Dedifferentiated amniotic fluid mesenchymal stem cell (primary cell): ENCODE measurements around the gene SOBP.

Source experiments
- DNase-seq: peaks from one replicate; pipeline ENCODE4 v3.0.0-alpha.2; 2016; ENCODE audit errors: extremely low spot score

SOBP gene

DNA sequence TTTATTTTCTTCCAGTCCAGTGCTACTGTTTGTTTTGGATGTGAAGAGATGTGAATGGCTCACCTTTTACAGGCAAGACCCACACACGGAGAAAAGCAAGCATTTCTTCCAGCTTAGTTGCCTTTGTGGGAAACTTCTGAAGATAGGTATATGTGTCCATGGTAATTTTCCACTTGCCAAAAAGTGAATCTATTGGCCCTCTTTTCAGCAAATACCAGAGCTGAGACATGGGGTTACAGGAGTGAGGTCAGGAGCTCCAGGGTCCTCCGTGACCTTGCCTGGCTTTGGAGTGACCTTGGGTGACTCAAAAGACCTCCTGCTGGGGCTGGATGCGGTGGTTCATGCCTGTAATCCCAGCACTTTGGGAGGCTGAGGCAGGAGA lies 167.4 kb downstream of the SOBP start:
- DNase-seq = no peak

- peak; percentile 75 for DNase-seq
These were observed 168.0 kb downstream of the SOBP start for GRCh38 chr6:107657755-107658461.

DNA sequence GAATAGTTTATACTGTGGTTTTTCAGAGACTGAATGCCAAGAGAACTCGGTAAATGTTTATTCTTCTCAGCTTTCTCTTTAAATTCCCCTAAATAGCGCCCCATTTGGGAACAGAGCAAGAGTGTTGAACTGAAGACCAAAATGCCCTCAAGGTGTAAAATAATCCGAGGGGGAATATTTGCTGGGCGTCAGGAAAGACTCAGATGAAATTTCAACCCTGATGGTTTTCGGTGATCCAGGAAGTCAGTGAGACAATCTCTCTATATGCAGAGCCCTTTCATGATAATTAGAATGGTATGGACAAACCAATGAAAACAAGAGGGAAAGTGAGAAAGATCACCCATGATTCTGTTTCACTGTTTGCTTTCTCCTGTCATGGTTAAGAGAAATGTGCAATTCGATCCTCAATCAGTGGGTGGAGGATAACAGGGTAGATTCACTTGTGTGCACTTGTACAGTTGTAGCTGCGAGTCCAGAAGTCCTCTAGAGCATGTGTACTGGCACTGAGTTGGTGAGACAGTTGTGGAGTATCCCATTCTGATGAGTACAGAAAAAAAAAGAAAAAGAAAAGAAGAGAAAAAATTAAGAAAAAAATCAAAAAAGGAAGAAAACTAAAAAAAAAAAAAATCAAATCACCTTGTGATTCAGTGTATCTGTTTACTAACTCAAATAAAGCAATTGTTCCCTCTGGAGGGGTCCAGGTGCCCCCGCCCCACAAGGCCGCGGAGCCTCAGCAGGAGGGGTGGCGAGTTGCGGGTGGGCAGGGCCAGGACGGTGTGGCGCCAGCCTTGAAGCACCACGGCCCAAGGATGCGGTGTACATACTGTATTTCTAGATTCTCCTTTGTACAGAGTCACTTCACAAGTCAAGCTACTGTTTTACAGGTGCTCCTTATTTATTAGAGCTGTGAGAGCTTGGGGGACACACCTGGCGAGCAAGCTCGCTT lies 169.3 kb downstream of the SOBP start:
- DNase-seq = peak; percentile 62

DNA sequence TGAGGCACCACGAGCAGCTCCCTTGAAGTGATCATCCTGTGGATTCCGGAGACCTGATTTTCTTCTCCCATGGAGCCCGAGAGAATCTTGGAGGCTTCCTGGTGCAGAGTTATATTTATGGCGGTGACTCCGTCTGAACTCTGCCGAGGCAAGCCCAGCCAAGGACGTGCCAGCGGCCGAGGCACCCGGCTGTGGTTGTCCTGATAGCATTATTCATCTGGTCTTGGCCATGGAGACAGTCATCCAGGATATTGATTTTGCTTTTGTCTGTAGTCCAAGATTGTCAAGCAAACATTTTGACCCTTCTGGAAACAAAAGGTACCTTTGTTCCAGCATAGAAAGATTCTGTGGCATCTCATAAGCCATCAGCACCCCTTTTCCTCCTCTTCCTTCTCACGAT lies 170.9 kb downstream of the SOBP start:
- no peak for DNase-seq

- DNase-seq = no peak
These were observed 171.4 kb downstream of the SOBP start for GRCh38 chr6:107661291-107661690.

GRCh38 chr6:107662333-107662732 lies 172.4 kb downstream of the SOBP start:
- DNase-seq = no peak

DNA sequence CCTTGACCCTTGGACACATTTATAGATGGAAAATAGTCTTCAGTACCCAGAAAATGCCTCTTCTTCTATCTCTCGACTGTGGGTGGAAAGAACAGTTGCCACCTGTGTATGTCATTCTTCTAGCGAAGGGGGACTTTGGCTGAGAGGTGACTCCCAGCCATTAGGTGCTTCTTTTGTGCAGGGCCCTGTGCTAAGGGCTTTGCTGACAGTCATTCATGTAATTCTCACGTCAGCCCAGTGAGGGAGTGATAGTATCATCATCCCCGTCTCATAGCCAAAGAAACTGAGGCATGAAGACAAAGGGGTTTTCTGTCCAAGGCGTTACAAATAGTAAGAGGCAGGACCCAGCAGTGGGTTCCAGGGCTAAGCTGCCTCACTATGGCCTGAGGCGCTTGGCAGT lies 173.4 kb downstream of the SOBP start:
- no peak for DNase-seq

DNA sequence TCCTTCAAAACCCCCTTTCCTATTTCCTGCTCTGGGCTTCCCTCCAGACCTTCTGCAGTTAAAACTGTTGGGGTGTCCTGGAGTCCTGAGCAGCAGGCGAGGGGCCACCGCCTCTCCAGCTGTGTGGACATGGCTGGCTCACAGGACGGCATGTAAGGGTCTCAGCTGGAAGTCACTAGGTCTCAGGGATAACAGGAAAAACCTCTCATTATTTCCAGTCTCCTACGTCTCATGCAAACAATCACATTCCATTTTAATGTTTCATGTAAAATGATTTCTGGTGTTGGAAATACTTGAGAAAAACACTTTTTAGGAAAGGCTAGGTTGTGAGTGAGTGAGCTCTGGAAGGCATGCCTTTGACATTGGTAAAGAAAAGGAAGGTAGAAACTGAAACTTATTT lies 175.5 kb downstream of the SOBP start:
- DNase-seq = peak; percentile 32

DNA sequence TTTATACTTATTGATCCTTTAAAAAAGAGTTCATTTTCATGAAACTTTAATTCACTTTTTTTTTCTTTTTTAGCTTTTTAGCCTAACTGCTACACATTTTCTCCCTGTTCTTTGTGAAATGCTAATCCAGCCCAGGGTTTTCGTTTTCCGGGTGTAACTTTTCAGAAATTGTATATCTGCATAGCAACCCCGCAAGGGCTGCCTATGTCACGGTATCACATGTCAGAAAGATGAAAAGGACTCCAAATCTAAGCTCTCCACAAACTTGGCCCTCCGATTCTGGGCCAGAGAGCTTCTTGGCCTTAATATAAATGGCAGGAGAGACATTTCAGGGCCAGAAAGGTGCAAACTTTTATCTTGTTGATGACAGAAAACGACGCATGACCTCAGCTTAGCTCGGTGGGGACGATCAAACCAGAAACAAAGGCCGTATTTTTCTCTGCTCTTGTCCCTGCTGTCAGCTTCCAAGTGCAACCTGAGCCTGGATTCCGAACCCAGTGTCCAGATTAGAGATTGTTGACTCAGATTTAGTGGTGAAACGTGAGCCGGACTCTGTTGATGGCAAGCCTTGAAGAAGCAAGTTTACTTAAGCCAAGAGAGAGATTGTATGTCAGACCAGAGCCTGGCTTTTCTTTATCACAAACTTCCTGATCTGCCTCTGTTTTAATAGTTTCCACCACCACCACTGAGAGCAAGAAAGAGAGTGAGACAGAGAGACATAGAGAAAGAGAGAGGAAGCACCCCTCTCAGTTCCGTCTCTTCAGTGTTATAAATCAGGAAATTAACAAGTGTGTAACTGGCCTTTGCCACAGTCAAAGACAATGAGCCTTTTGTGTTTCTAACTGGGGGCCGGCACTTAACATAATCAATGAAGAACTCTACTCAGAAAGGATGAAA lies 176.4 kb downstream of the SOBP start:
- no peak for DNase-seq

- no peak for DNase-seq
These were observed 177.2 kb downstream of the SOBP start for GRCh38 chr6:107666981-107667601.

GRCh38 chr6:107667790-107668189 lies 177.9 kb downstream of the SOBP start:
- no peak for DNase-seq

DNA sequence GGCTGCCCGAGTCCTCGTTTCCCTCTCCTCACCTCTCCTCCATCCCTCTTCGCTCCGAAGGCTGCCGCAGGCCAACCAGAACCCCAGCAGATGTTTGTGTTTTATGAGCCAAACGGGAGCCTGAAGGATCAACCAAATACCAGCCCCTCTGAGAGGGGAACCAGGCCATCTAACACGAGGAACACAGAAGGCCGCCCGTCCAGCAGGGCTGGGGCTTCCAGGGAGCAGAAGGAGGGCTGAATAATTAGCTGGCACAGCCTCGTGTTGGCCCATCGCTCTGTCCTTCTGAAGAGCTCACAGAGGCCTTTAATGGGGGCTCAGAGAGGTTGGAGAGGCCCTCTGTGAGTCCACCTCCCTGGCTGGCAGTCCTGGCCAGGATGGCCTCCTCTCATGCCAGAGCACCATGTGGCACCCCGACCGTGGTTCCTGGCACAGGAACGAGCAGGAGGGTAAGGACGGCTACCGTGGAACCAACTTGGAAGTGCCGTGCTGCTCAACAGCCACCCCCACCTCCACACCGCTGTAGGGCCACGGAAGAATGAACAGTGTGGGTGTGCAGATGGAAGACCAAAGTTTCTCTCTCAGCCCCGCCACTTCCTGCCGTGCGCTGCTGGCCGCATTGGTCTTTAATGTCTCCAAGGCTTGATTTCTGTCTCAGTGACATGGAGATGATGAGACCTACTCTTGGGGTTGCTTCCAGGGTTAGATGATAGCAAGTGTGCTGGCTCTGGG lies 179.0 kb downstream of the SOBP start:
- DNase-seq = no peak

- no peak for DNase-seq
These were observed 180.9 kb downstream of the SOBP start for GRCh38 chr6:107670792-107671199.

DNA sequence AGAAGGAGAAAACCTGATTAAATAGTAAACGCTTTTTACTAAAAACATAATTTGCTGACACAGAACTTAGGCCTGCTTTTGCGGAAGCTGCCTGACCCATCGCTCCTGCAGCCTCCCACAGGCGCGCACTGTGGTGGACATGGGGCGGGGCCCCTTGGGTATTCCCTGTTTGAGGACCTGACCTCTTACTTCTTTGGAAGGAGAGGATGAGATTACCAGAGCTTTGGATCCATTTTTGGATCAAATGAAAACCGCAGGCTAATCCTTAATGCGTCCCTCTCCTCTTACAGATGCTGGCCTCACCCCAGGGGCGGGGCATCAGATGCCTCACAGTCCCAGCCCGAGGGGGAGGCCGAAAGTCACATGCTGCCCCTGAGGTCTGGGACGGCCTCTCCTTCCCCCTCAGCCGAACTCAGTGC lies 183.2 kb downstream of the SOBP start:
- no peak for DNase-seq

DNA sequence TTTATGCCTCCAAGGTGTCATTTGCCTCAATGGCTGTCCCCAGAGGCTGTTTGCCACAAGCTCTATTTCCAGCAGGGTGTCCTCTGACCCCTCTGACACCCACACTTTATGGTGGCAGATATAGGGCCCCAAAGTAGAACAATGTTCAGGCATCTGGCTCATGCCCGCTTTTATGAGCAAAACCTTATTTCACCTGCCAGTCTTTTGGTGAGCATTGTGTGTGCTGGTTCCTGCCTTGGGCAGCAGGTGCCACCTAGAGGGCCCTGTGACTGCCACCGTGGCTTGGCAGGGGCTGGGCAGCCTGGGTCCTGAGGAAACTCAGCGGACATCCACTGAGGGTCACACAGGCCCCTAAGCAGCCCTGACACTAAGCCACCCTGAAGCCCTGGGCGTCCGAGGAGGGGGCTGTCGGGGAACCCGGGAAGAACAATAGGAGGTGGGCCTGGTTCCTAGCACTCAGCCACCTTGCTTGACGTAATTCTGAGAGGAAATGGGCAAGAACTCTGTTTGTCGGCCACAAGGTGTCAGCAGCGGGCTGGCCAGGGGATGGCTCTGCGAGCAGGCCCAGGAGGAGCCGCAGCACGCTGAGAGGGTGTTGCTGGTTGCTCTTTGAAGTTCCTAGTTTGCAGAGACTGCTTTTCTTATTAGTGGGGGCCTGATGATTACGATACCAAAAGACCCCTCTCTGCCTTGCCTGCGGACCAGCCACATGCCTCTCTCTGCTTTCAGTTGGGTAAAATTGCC lies 185.2 kb downstream of the SOBP start:
- peak; percentile 86 for DNase-seq

- DNase-seq = no peak
These were observed 186.1 kb downstream of the SOBP start for GRCh38 chr6:107676042-107676441.

DNA sequence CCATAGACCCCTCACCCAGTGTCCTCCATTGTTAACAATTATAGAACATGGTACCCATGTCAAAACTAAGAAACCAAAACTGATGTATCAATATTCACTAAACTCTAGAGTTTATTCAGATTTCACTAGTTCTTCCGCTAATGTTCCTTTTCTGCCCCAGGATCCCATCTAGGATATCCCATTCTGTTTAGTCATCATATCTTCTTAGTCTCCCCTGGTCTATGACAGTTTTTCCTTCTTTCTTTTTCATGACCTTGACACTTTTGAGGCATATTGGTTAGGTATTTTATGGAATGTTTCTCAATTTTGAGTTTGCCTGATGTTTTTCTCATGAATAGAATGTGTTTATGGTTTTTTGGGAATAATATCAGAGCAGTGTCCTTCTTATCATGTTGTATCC lies 187.5 kb downstream of the SOBP start:
- DNase-seq = no peak

- DNase-seq = peak; percentile 40
These were observed 189.5 kb downstream of the SOBP start for GRCh38 chr6:107679457-107679856.

DNA sequence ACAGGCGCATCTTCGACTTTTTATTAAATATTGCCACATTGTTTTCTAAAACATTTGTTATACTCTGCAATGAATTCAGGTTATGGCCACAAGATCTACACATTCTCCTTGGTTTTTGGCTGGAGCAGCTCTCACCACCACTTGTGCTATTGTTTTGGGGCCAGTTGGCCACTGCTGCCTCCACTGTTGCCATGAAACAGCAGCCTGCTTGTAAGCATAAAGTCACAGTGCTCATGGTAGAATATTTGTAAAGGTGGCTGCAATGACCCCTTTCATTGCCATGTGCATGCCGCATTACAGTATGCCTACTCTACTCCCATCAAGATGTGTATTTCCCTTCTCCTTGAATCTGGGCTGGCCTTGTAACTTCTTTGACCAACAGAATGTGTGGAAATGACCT lies 192.8 kb downstream of the SOBP start:
- DNase-seq = no peak

DNA sequence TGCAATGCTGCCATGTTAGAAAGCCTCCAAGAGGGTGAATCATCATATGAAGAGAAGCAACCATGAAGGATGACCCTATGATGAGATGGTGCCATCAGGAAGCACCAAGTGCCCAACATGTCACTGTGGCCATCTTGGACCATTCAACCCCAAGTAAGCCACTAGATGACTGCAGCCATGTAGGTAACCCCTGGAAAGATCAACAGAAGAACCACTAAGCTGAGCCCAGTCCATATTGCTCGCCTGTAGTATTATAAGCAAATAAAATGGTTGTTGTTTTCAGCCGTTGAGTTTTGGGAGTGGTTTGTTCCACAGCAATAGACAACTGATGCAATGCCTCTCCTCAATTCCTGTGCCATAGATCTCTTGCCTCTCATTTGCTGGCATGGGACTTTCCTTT lies 193.3 kb downstream of the SOBP start:
- no peak for DNase-seq
